H1 (cell line): Measurements from ENCODE around the gene CHMP4B. TPM values are rescaled to one million over a fixed set of nuclear protein-coding genes. Genes with fewer than 3 reads are reported as not detected.

Experiments
- CHD7 ChIP-seq: fragments of 300-600 bp; sonication (generic); IDR thresholded peaks from 2 replicates; pipeline ENCODE4 v1.7.1; 2012; ENCODE audit warnings: low read length, moderate library complexity, mild to moderate bottlenecking, inconsistent platforms; ENCODE audit not compliant: insufficient replicate concordance
- EGR1 ChIP-seq: IDR thresholded peaks from 2 replicates; pipeline ENCODE4 v1.6.1; 2011; ENCODE audit warnings: low read depth, low read length, borderline replicate concordance
- KDM1A ChIP-seq: fragments of 200-600, 300-600 bp; sonication (generic); IDR thresholded peaks from 2 replicates; pipeline ENCODE4 v1.7.1; 2016; ENCODE audit warnings: mild to moderate bottlenecking, low read length, borderline replicate concordance
- RXRA ChIP-seq: IDR thresholded peaks from 2 replicates; pipeline ENCODE4 v1.6.1; 2011; ENCODE audit warnings: low read depth, mild to moderate bottlenecking, low read length, moderate library complexity; ENCODE audit not compliant: insufficient read depth
- TCF12 ChIP-seq: IDR thresholded peaks from 2 replicates; pipeline ENCODE4 v1.6.1; 2011; ENCODE audit warnings: low read depth, mild to moderate bottlenecking, low read length
- polyA plus RNA-seq, 7 experiments: library from polyadenylated mRNA; depleted of rRNA in 3 of 7; stranded (reverse) in 5 of 7; unstranded in 2 of 7; fragments of >200 nt in 5 of 7; fragments of 200-250 nt in 2 of 7; gene quantifications; 1 replicate in 5 of 7; 2 replicates in 1 of 7; 4 replicates in 1 of 7; pipeline versions ENCODE4 v1.2.1 to v1.2.3, GENCODE V29; 2011 to 2013; ENCODE audit warnings: missing spikeins in 2 of 7, mixed read lengths in 2 of 7
- total RNA-seq: library from RNA; stranded (reverse); fragmentation: NEBNext Ultra II Directional; extraction: Animal tissue kit (Norgen Biotek cat#: 25700); gene quantifications from 2 replicates; pipeline ENCODE4 v1.2.1, GENCODE V29; 2021

CHMP4B gene
- total and polyA plus RNA-seq, 2 of the 8 experiments (the other 6 are each of a cell fraction or from before 2014, with no cell fraction given), result 38.6 to 66.3 TPM

- no peak for TF ChIP-seq CHD7
- TF ChIP-seq EGR1, result no peak
- TF ChIP-seq RXRA, result no peak
- TF ChIP-seq TCF12, result no peak
- no peak for TF ChIP-seq KDM1A
Measured at GRCh38 chr20:33781133-33781532, 30.0 kb upstream of the CHMP4B start (continued).
